ENCODE results near the gene CCND1.
A peak's percentile ranks its signal among the peaks of the same experiment; 100 is the strongest.
"Not testable (repeated sequence)": the region's sequence is repeated elsewhere in the genome, so short reads cannot be mapped to it uniquely, and the experiment has no call there.

CCND1 gene

GRCh38 chr11:69683764-69684333, 42.9 kb downstream of the CCND1 start:
- no peak for DNase-seq (ENCODE audit: low spot score)
- peak; percentile 40 for TF ChIP-seq CTCF (IDR thresholded peaks at IDR 0.05; ENCODE audit: extremely low read depth, missing control alignments)

DNA sequence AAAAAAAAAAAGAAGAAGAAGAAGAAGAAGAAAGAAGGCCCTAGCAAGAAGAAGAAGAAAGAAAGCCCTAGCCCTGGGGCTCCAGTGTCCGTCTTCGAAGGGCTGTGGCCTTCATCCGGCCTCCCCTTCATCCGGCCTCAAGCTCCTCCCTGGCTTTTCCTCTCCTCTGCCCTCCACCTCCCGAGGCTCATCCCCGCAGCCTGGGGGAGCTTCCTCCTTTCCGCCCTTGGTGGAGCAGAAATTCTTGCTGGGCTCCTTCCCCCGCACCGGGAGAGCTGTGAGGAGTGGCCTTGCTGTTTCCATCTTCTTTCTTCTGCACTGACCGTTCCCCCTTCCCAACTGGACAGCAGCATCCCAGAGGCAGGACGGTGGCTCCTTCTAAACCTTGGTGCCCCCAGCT, 43.7 kb downstream of the CCND1 start:
- DNase-seq (ENCODE audit: low spot score), result no peak
- TF ChIP-seq CTCF (IDR thresholded peaks at IDR 0.05; ENCODE audit: extremely low read depth, missing control alignments), result no peak

DNA sequence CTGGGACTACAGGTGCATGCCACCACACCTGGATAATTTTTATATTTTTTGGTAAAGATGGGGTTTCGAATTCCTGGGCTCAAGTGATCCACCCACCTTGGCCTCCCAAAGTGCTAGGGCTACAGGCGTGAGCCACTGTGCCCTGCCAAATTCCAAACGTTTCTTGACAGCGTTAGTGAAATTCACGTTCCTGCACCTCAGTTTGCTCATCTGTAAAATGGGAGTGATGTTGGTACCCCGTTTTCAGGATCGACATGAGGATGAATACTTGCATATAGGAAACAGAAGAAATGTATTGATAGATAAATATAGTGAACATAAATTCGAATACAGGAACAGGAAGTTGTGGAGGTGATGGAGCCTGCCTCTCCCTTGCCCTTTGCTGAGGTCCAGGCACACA, 44.4 kb downstream of the CCND1 start:
- no peak for DNase-seq (ENCODE audit: low spot score)
- TF ChIP-seq CTCF (IDR thresholded peaks at IDR 0.05; ENCODE audit: extremely low read depth, missing control alignments), result no peak

GRCh38 chr11:69686452-69686851, 45.5 kb downstream of the CCND1 start:
- TF ChIP-seq CTCF (IDR thresholded peaks at IDR 0.05; ENCODE audit: extremely low read depth, missing control alignments), result no peak
- DNase-seq (ENCODE audit: low spot score), result no peak

DNA sequence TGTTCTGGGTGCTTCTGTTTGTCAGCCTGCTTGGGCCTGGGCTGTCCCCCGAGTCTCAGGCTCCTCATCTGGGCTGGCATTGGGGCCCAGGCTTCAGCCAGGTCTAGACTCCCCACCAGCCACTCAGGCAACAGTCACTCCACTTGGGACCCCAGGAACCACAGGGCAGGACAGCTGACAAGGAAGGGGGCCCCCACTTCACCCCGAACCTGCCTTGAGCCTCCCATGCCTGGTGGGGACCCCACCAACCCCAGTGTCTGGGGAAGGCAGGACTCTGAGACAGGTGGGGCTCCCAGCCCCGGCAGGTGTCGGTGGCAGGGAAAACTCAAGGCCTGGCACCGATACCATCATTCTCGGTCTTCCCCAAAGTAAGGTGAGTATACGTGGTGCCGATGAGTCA, 45.9 kb downstream of the CCND1 start:
- DNase-seq (ENCODE audit: low spot score), result no peak
- no peak for TF ChIP-seq CTCF (IDR thresholded peaks at IDR 0.05; ENCODE audit: extremely low read depth, missing control alignments)

- not testable (repeated sequence) for DNase-seq (ENCODE audit: low spot score)
Observed at GRCh38 chr11:69687969-69688771, 47.2 kb downstream of the CCND1 start.

- TF ChIP-seq CTCF (IDR thresholded peaks at IDR 0.05; ENCODE audit: extremely low read depth, missing control alignments), result no peak
- DNase-seq (ENCODE audit: low spot score), result no peak
Observed at GRCh38 chr11:69689484-69690319, 48.7 kb downstream of the CCND1 start.
